ENCODE data around the gene ZFP36. TPM values are rescaled to one million over a fixed set of nuclear protein-coding genes. Genes with fewer than 3 reads are reported as not detected.

The ZFP36 gene
- total RNA-seq, 1 experiment from 2014 or later = 414 TPM

- DNase-seq (ENCODE audit: low read depth, low spot score) = peak; percentile 100
- ChIA-PET CTCF (interaction anchor here (0.6 to 2.2 kb wide), 23 partner anchors 8 to 455 kb away, joined by 3 to 26 read pairs (median 4); partner anchors contain the start of genes EID2B, FBL, PLEKHG2 and RPS16), POLR2A (interaction anchor here (0.5 to 6.4 kb wide), 49 partner anchors 8 to 894 kb away, joined by 3 to 145 read pairs (median 6); partner anchors contain the start of genes DYRK1B, EID2, LRFN1 and PLEKHG2)
- BruUV-seq (replicated peaks) = no TSS peak
- peak; percentile 96 for ATAC-seq
- peaks cover 24% of the 10 kb centered on the region for H3K4me1 ChIP-seq (ENCODE audit: control insufficient read depth, insufficient read depth, low read length)
- no peaks in the 10 kb centered on the region for H3K27me3 ChIP-seq (ENCODE audit: control insufficient read depth, insufficient read depth, low read length)
- TF ChIP-seq REST (IDR thresholded peaks at IDR 0.05; ENCODE audit: insufficient read depth in 1 of 2, low read depth in 2 of 2, low read length in 1 of 2) (no peak), TCF7L2 (IDR thresholded peaks at IDR 0.05; ENCODE audit: low read depth, low read length) (no peak), SIN3A (IDR thresholded peaks at IDR 0.05; ENCODE audit: borderline replicate concordance, insufficient read depth, low read depth, low read length) (no peak), POLR2AphosphoS5 (IDR thresholded peaks at IDR 0.05; ENCODE audit: low read depth, low read length) (no peak)
- TF ChIP-seq, protein P1, sequence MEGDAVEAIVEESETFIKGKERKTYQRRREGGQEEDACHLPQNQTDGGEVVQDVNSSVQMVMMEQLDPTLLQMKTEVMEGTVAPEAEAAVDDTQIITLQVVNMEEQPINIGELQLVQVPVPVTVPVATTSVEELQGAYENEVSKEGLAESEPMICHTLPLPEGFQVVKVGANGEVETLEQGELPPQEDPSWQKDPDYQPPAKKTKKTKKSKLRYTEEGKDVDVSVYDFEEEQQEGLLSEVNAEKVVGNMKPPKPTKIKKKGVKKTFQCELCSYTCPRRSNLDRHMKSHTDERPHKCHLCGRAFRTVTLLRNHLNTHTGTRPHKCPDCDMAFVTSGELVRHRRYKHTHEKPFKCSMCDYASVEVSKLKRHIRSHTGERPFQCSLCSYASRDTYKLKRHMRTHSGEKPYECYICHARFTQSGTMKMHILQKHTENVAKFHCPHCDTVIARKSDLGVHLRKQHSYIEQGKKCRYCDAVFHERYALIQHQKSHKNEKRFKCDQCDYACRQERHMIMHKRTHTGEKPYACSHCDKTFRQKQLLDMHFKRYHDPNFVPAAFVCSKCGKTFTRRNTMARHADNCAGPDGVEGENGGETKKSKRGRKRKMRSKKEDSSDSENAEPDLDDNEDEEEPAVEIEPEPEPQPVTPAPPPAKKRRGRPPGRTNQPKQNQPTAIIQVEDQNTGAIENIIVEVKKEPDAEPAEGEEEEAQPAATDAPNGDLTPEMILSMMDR (IDR thresholded peaks at IDR 0.05) = no peak
- peak within 1 kb of the TSS; percentile 86 for H3K27ac ChIP-seq (ENCODE audit: low read length)
- no peaks in the 10 kb centered on the region for H3K9me3 ChIP-seq (ENCODE audit: control insufficient read depth, insufficient read depth, low read depth, low read length)
- intact Hi-C loops (cut with micrococcal nuclease; ENCODE audit: unreplicated experiment) = loop anchor here (1.0 kb wide), 2 partner anchors 21 to 49 kb away; partner anchors contain the start of genes PLEKHG2 and SAMD4B
- in situ Hi-C loops (cut with HindIII; ENCODE audit: low pct_unique_long_range_greater_than_20kb, low sequenced_read_pairs) = loop anchor here (5.0 to 10.0 kb wide), 8 partner anchors 36 to 901 kb away; partner anchors contain the start of gene LEUTX
- peaks cover 54% of the 10 kb centered on the region for H3K36me3 ChIP-seq (ENCODE audit: control insufficient read depth, insufficient read depth, low read length)
- peak within 1 kb of the TSS; percentile 39 to 51 for H3K4me3 ChIP-seq (ENCODE audit: low read depth in 2 of 2, low read length in 2 of 2)
Observed at GRCh38 chr19:39390751-39391437, 15.8 kb upstream of the ZFP36 start, which contains the start of the genes MED29 and PAF1. Gene MED29 (plus strand): TSS chr19:39391378. CDS start chr19:39391423, 45 bp downstream. Gene PAF1 (minus strand): TSS chr19:39391106. CDS start chr19:39390864, 242 bp downstream.

- no TSS peak for BruUV-seq (replicated peaks)
- TF ChIP-seq TCF7L2 (IDR thresholded peaks at IDR 0.05; ENCODE audit: low read depth, low read length) (no peak), SIN3A (IDR thresholded peaks at IDR 0.05; ENCODE audit: borderline replicate concordance, insufficient read depth, low read depth, low read length) (no peak), REST (IDR thresholded peaks at IDR 0.05; ENCODE audit: insufficient read depth in 1 of 2, low read depth in 2 of 2, low read length in 1 of 2) (no peak), POLR2AphosphoS5 (IDR thresholded peaks at IDR 0.05; ENCODE audit: low read depth, low read length) (no peak)
- TF ChIP-seq, protein P1 (IDR thresholded peaks at IDR 0.05) = no peak
- ATAC-seq = peak; percentile 78
- no peak overlapping the region for H3K4me3 ChIP-seq (ENCODE audit: low read depth in 2 of 2, low read length in 2 of 2)
- H3K9me3 ChIP-seq (ENCODE audit: control insufficient read depth, insufficient read depth, low read depth, low read length) = no peaks in the 10 kb centered on the region
- peaks cover 51% of the 10 kb centered on the region for H3K4me1 ChIP-seq (ENCODE audit: control insufficient read depth, insufficient read depth, low read length)
- ChIA-PET CTCF (interaction anchor here (0.5 to 7.4 kb wide), 57 partner anchors 8 to 1004 kb away, joined by 3 to 280 read pairs (median 6); partner anchors contain the start of genes EID2, EID2B, PLEKHG2 and RPS16), POLR2A (interaction anchor here (0.6 to 15.7 kb wide), 26 partner anchors 8 to 518 kb away, joined by 3 to 524 read pairs (median 5); partner anchors contain the start of genes DYRK1B, EID2B, PLEKHG2 and RPS16)
- peaks cover 15% of the 10 kb centered on the region for H3K36me3 ChIP-seq (ENCODE audit: control insufficient read depth, insufficient read depth, low read length)
- intact Hi-C loops (cut with micrococcal nuclease; ENCODE audit: unreplicated experiment) = loop anchor here (1.0 kb wide), 1 partner anchor 14 kb away; no protein-coding TSS in a partner anchor
- no peaks in the 10 kb centered on the region for H3K27me3 ChIP-seq (ENCODE audit: control insufficient read depth, insufficient read depth, low read length)
- peak overlapping the region; percentile 75 for H3K27ac ChIP-seq (ENCODE audit: low read length)
- in situ Hi-C loops (cut with HindIII; ENCODE audit: low pct_unique_long_range_greater_than_20kb, low sequenced_read_pairs) = loop anchor here (5.0 to 10.0 kb wide), 3 partner anchors 95 to 873 kb away; no protein-coding TSS in a partner anchor
- peak; percentile 100 for DNase-seq (ENCODE audit: low read depth, low spot score)
Observed at GRCh38 chr19:39397360-39398296, 9.0 kb upstream of the ZFP36 start.
